K562 (cell line): ENCODE results near the gene GJA4. TPM values are rescaled to one million over a fixed set of nuclear protein-coding genes. Genes with fewer than 3 reads are reported as not detected.

Source experiments
- ATAC-seq: fragments of 200-7000 bp; cut with Tn5 transposase; 3 replicates; pipeline ENCODE4 v1.9.1; 2020; ENCODE audit warnings: moderate library complexity
- BruUV-seq: library from RNA; stranded (reverse); fragments of 400-500 nt; replicated peaks from 2 replicates; lab custom pipeline; 2021; lab: Mats Ljungman, UMichigan
- CTCF ChIA-PET: fragments of 300-600 bp; formaldehyde crosslinking; extraction: SDS; loops from one replicate; lab custom pipeline; 2021; ENCODE audit warnings: low intra/inter-chr PET ratio; lab: Yijun Ruan, JAX
- POLR2A ChIA-PET: fragments of 300-600, 350-650 bp; sonication (Branson Sonifier 250); formaldehyde crosslinking; extraction: SDS; loops from one replicate; lab custom pipeline; 2021; ENCODE audit warnings: antibody characterized with exemption, inconsistent platforms; lab: Yijun Ruan, JAX
- DNase-seq, 4 experiments: peaks; one replicate each; pipeline versions ENCODE4 v3.0.0 to v3.0.0-alpha.2; 2011 to 2018; ENCODE audit warnings: low spot score in 3 of 4, mixed read lengths in 3 of 4; ENCODE audit errors: extremely low read depth in 1 of 4
- FAIRE-seq: peaks from 2 replicates; lab custom pipeline; 2011; peaks lifted over from hg19 to GRCh38; lab: Jason Lieb, UNC
- H2AFZ ChIP-seq: 2 replicates; pipeline ENCODE4 v1.6.0; 2011; ENCODE audit warnings: low read depth, low read length, control low read depth, inconsistent platforms
- H3K27ac ChIP-seq: fragments of 200-600 bp; 3 replicates; pipeline ENCODE4 v1.8.0; 2011; ENCODE audit warnings: low read depth, mild to moderate bottlenecking, control low read depth, inconsistent platforms, low read length, moderate library complexity, mixed read lengths; ENCODE audit errors: extremely low read depth
- H3K27me3 ChIP-seq, 2 experiments: fragments of 300-600 bp in 1 of 2; 2 replicates in 1 of 2; 3 replicates in 1 of 2; pipeline versions ENCODE4 v1.6.0 to v1.8.0; 2011; ENCODE audit warnings: inconsistent platforms in 2 of 2, low read length in 2 of 2, mild to moderate bottlenecking in 1 of 2, mixed read lengths in 1 of 2, moderate library complexity in 1 of 2; ENCODE audit not compliant: control insufficient read depth in 2 of 2, insufficient read depth in 2 of 2
- H3K36me3 ChIP-seq: fragments of 300-600 bp; 3 replicates; pipeline ENCODE4 v1.8.0; 2011; ENCODE audit warnings: mild to moderate bottlenecking, low read length, inconsistent platforms; ENCODE audit not compliant: control insufficient read depth, insufficient read depth
- H3K4me1 ChIP-seq, 2 experiments: fragments of 200-600 bp in 1 of 2; replicated peaks in 1 of 2; 2 replicates in 1 of 2; 3 replicates in 1 of 2; pipeline versions ENCODE4 v1.5.1 to v1.8.0; 2011; ENCODE audit warnings: inconsistent platforms in 2 of 2, low read length in 2 of 2, mild to moderate bottlenecking in 1 of 2, mixed read lengths in 1 of 2, moderate library complexity in 1 of 2; ENCODE audit not compliant: control insufficient read depth in 2 of 2, insufficient read depth in 2 of 2
- H3K4me2 ChIP-seq: 2 replicates; pipeline ENCODE4 v1.6.1; 2011; ENCODE audit warnings: low read length, control low read depth, inconsistent platforms, mixed read lengths; ENCODE audit not compliant: insufficient read depth
- H3K4me3 ChIP-seq: fragments of 200-600 bp; sonication (generic), shearing (Covaris generic); 2 replicates; pipeline ENCODE4 v1.5.1; 2016; ENCODE audit warnings: control low read depth, inconsistent platforms
- H3K79me2 ChIP-seq: fragments of 200-600 bp; 3 replicates; pipeline ENCODE4 v1.8.0; 2011; ENCODE audit warnings: low read length, inconsistent platforms; ENCODE audit not compliant: control insufficient read depth, insufficient read depth
- H3K9ac ChIP-seq, 2 experiments: 2 replicates each; pipeline versions ENCODE4 v1.6.0 to v1.6.1; 2011; ENCODE audit warnings: low read depth in 2 of 2, low read length in 2 of 2, control low read depth in 1 of 2, inconsistent platforms in 1 of 2, mild to moderate bottlenecking in 1 of 2, mixed read lengths in 1 of 2; ENCODE audit not compliant: insufficient read depth in 1 of 2
- H3K9me1 ChIP-seq: one replicate; pipeline ENCODE4 v1.6.0; 2011; ENCODE audit warnings: inconsistent platforms, mild to moderate bottlenecking, low read length, moderate library complexity; ENCODE audit not compliant: control insufficient read depth, insufficient read depth
- H3K9me3 ChIP-seq: replicated peaks from 2 replicates; pipeline ENCODE4 v1.5.1; 2011; ENCODE audit warnings: low read depth, low read length, inconsistent platforms; ENCODE audit not compliant: control insufficient read depth, insufficient read depth
- H4K20me1 ChIP-seq: replicated peaks from 2 replicates; pipeline ENCODE4 v1.6.1; 2011; ENCODE audit warnings: low read length, inconsistent platforms, mixed read lengths; ENCODE audit not compliant: control insufficient read depth, insufficient read depth
- EZH2 ChIP-seq: IDR thresholded peaks from 2 replicates; pipeline ENCODE4 v1.6.1; 2012; ENCODE audit warnings: low read depth, mild to moderate bottlenecking, inconsistent platforms, low read length, borderline replicate concordance
- HNRNPL ChIP-seq: fragments of 200-400 bp; formaldehyde crosslinking; IDR thresholded peaks from 2 replicates; pipeline ENCODE4 v1.6.1; 2017; ENCODE audit warnings: low read depth, mild to moderate bottlenecking, low read length
- POLR2G ChIP-seq: fragments of 200-400 bp; formaldehyde crosslinking; IDR thresholded peaks from 2 replicates; pipeline ENCODE4 v1.6.1; 2017; ENCODE audit warnings: low read depth, mild to moderate bottlenecking, antibody characterized with exemption, low read length, moderate library complexity
- PRDM10 ChIP-seq: fragments of 450-650 bp; IDR thresholded peaks from 2 replicates; pipeline ENCODE4 v1.6.1; 2018; ENCODE audit not compliant: partially characterized antibody
- ZBTB7A ChIP-seq: IDR thresholded peaks from 2 replicates; pipeline ENCODE4 v1.6.1; 2011; ENCODE audit warnings: low read depth, mild to moderate bottlenecking, low read length, moderate library complexity, borderline replicate concordance; ENCODE audit not compliant: control insufficient read depth
- ZNF124 ChIP-seq: sonication (generic); formaldehyde crosslinking; IDR thresholded peaks from 2 replicates; pipeline ENCODE4 v1.8.1; 2022; ENCODE audit warnings: missing genetic modification reagents
- WGBS: fragments of 100-300 bp; shearing (Covaris generic); methylation state at CpG from one replicate; pipeline ENCODE4 v1.1.6; 2016; ENCODE audit warnings: low coverage, mixed read lengths; ENCODE audit not compliant: insufficient coverage; ENCODE audit errors: missing lambda C conversion rate; 5-methylcytosine and 5-hydroxymethylcytosine counted together
- in situ Hi-C: fragments of 300-500 bp; cut with MboI; formaldehyde crosslinking; loops from 4 replicates; pipeline ENCODE4 v1.15.0; 2018; ENCODE audit warnings: inconsistent platforms, mixed read lengths
- intact Hi-C: fragments of 100-400 bp; cut with micrococcal nuclease; formaldehyde crosslinking; loops from 2 replicates; pipeline ENCODE4 v1.14.2; 2022
- polyA plus RNA-seq, 8 experiments: library from polyadenylated mRNA; depleted of rRNA in 4 of 8; stranded (reverse) in 5 of 8; unstranded in 3 of 8; fragments of >200 nt; fragmentation: Nextera tagmentation in 2 of 8; fragmentation: Illumina TruSeq in 1 of 8; extraction: Ambion mirVana in 2 of 8; extraction: Trizol in 1 of 8; gene quantifications; 2 replicates each; pipeline versions ENCODE4 v1.2.1 to v1.2.3, GENCODE V29; 2011 to 2014; ENCODE audit warnings: inconsistent platforms in 1 of 8, missing spikeins in 1 of 8
- total RNA-seq, 7 experiments: library from RNA; depleted of rRNA in 6 of 7; stranded (reverse); fragments of >200 nt in 6 of 7; fragmentation: Illumina TruSeq in 2 of 7; extraction: Trizol in 2 of 7; gene quantifications; 2 replicates each; pipeline versions ENCODE4 v1.2.1 to v1.2.3, GENCODE V29; 2011 to 2021; ENCODE audit warnings: low replicate concordance in 1 of 7

GJA4 gene
- total and polyA plus RNA-seq, 9 of the 15 experiments (the other 6 are each of a cell fraction or from before 2014, with no cell fraction given), result 0.16 to 0.24 TPM; not detected in 7

DNA sequence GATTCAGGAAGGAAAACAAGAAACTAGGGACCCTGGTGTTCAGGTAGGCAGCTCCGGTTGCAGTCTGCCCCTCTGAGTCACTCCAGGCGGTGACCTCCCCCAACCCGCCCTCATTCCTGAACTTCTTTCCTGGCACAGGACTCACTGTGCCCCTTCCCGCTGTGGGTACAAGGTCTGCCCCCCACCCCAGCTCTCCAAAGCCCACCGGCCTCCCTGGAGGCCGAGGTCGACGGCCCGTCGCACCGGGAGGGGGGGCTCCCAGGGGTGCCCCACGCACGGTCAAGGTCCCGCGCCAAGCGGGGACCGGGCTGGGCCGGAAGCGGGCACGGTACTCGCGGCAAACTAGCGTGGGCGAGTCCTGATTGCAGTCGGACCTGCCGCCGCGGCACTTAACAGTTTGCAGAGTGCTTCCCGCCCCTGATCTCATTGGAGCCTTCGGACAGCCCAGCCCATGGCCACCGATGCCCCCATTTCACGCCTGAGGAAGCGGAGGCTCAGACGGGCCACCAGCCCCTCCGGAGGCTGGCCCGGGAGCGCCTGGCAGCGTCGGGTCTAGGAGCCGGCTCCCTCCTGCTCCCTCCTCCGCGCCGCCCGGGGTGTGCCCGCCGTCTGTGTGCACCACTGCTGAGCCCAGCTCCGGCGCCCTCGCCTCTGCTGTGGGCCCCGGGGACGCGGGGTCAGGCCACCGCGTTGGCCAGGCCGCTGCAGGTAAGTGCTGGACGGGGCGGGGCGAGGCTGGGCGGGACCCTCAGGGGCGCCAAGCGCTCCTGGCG lies 11.5 kb upstream of the GJA4 start, which contains the start of gene GJB3:
GJB3 (plus strand) TSS at position 144 of the 773 bp plus-strand sequence. CDS start 3,549 bp downstream, outside the sequence.
- Histone ChIP-seq H3K36me3 (no peaks in the 10 kb centered on the region), H3K4me1 (peaks cover 0 to 16% of the 10 kb centered on the region in 2 experiments; a peak in 1 of 5 replicates), H3K4me2 (no peak within 1 kb of the TSS), H3K27ac (no peak within 1 kb of the TSS), H3K4me3 (no peak within 1 kb of the TSS), H3K9me1 (peaks cover 3% of the 10 kb centered on the region), H2AFZ (no peak within 1 kb of the TSS), H3K9me3 (no peaks in the 10 kb centered on the region), H3K27me3 (peaks cover 49 to 87% of the 10 kb centered on the region in 2 experiments), H3K79me2 (no peaks in the 10 kb centered on the region), H3K9ac (peak within 1 kb of the TSS in 1 of 2 experiments; percentile 10; a peak in 1 of 4 replicates), H4K20me1 (0 out of 2 replicates have a peak, but pooled peaks cover under 1% of the 10 kb centered on the region)
- 6% methylated on average over 50 of the region's 62 CpGs for WGBS
- DNase-seq (peak in 2 of 4 experiments; percentile 36 to 38), FAIRE-seq (no peak), ATAC-seq (no peak)
- no TSS peak for BruUV-seq
- ChIA-PET POLR2A (no interaction called here), CTCF (no interaction called here)
- intact Hi-C loops (no loop called here), in situ Hi-C loops (no loop called here)
- no peak for TF ChIP-seq ZNF124 (CRISPR knock-in tag)
- 0 out of 2 replicates have a peak, but pooled peaks have one; percentile 29 for TF ChIP-seq POLR2G
- TF ChIP-seq ZBTB7A, result peak; percentile 38; the same call in 1 of the 2 replicates
- peak; percentile 19 for TF ChIP-seq PRDM10
- peak; percentile 29; the same call in 1 of the 2 replicates for TF ChIP-seq EZH2
- 0 out of 2 replicates have a peak, but pooled peaks have one; percentile 18 for TF ChIP-seq HNRNPL
